HG03103 (cell line): ENCODE measurements around the gene SCP2.

Source experiments
- ATAC-seq: cut with Tn5 transposase; IDR thresholded peaks from one replicate; pipeline ENCODE4 v1.9.1; 2021; ENCODE audit warnings: low read depth; ENCODE audit not compliant: unreplicated experiment

Gene SCP2

DNA sequence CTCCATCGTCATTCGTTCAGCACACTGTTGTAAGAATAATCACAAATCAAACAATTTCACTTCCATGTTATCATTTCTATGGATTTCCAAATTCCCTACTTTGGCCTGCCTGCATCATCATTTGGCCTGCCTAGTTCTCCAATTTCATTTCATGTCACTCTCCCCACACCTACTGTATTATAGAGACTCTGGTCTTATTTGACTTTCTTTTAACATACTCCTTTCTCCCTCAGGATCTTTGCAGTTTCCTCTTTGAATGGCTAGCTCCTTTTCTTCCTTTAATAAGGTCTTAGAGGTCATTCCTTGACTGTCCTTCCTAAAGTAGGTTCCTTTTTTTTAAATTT, 98.7 kb downstream of the SCP2 start:
- ATAC-seq = no peak

DNA sequence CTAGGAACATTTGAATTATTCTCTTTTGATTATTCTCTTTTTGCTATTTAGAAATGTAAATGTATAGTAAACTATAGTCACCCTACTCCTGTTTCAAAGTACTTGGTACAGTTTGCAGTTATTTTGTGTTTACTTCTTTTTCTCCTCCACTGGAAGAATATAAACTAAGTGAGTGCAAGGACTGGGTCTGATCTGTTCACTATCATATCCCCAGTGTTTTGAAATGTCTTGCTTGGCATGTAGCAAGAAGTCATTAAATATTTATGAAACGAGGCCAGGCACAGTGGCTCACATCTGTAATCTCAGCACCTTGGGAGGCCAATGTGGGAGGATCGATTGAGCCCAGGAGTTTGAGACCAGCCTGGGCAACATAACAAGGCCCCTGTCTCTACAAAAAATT, 99.2 kb downstream of the SCP2 start:
- no peak for ATAC-seq

DNA sequence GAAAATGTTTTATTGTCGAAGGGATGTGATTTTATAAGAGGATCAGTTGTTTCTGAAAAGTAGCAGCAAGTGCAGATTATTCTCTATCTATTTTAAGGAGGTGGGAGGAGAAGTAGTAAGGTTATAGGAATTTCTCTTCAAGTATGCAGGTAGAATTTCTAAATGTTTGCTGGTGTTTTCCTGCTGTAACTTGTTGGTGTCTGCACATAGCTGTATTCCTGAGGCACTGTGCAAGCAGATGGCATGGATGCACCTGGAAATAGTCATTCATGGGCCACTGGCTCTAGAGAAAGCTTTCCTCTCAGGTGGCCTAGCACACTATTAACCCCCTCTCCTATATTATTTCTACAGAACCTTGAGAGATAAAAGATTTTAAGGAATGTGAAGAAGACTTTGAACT, 104.7 kb downstream of the SCP2 start:
- no peak for ATAC-seq

DNA sequence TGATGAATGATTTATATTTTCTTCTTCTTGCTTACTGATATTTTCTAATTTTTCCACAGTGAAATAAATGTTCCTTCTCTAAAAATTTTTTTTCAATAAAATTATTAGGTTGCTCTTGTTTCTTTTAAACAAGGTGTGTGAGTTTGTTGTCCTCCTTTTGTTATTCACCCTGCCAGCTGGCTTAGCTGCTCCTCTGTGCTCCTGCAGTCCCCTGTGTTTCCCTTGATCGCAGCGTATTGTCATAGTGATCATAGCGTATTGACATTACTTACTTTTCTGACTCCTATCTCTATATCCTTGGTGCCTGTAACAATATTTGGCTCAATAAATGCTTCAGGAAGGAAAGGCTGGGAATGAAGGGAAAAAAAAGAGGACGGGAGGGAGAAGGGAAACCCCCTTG, 110.1 kb downstream of the SCP2 start:
- ATAC-seq = no peak

DNA sequence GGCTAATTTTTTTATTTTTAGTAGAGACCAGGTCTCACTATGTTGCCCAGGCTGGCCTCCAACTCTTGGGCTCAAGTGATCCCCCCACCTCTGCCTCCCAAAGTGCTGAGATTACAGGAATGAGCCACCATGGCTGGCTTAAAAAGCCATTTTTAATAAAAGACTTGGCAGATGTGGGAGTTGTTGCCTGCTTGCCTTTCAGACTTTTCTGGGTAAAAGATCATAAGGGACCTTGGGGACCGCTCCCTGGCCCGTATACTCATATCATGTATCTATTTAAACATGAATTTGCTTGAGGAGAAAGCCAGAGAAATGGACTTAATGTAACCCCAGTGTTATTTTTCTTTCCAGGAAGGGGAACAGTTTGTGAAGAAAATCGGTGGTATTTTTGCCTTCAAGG, 111.5 kb downstream of the SCP2 start:
- ATAC-seq = no peak

DNA sequence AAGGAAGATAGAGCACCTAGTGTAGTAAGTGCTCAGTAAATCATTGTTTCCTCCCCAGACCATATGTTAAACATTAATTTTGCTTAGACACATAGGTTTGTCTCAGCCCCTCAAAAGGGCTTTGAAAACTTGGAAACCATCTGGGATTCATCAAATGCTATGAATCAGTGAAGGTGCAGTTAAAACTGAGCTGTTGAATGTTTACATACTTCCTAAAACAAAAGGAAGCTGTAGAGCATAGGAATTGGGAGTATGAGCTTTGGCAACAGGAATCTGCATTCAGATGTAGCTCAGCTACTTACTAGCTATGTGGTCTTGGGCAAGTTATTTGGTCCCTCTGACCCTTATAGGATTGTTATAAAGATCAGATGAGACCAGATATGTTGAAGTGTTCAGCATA, 116.2 kb downstream of the SCP2 start:
- ATAC-seq = no peak

DNA sequence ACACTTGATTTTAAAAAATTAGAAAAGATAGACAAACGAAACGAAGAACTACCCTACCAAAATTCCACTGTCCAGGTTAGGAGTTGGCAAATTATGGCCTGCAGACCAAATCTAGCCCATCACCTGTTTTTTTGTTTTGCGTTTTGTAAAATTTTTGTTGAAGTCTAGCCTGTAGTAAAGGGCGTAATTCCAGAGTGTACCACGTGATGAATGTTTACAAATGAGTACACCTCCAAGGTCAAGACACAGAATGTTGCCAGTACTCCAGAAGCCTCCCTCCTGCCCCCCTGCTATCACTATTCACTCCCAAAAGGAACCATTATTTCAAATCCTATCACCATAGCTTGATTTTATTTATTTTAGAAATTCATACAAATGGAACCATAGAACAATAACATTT, 117.8 kb downstream of the SCP2 start:
- no peak for ATAC-seq

DNA sequence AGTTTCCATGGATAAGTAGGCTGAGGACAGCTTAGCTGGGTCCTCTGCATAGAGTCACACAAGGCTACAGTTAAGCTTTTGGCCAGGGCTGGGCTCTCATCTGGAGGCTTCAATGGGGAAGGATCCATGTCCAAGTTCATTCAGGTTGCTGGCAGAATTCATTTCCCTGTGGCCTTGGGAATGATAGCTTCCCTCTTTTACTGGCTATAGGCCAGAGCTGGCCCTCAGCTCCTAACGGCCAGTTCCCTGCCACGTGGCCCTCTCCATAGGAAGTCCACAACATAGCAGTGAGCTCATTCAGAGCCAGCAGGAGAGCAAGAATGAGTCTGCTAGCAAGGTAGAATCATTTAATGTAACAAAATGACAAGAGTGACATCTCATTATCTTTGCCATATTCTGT, 119.9 kb downstream of the SCP2 start:
- ATAC-seq = no peak

DNA sequence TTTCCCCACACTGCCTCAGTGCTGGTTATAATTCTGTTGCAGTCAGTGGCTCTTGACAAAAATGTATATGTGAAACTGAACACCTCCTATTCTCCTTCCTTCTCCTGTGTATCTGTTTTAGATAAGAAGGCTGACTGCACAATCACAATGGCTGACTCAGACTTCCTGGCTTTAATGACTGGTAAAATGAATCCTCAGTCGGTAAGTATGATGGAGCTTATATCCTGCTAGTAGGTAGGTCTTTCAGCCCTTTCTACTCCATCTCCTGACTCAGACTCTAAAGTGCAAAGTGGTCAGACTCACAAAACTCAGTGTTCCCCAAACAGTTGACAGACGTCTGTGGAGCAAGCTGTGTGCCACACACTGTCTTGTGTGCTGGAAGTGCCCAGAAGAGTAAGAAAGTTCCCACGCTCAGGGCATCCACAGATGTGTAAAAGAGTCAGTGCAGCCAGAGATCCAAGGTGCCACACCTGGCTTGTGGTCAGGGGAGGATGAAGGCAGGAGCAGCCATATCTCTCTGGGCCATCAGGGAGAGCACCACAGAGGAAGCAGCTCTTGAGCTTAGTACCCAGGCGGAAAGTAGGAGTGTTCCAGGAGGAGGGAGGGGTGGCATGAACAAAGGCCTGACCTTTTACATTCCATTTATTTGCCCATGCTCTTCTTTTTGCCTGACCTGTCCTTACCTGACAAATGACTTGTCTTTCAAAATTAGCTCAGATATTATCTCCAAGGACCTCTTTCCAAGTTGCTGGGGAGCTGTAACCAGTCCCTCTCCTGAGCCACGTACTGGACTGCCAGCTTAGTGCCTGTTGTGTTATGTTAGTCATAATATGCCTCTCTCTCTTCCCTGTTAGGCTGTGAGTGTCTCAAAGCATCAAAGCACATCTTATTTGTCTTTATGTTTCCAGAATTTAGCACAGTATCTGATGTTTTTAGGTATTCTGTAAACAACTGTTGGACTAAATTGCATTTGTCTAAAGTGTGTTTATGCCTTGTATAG, 121.0 kb downstream of the SCP2 start:
- no peak for ATAC-seq

DNA sequence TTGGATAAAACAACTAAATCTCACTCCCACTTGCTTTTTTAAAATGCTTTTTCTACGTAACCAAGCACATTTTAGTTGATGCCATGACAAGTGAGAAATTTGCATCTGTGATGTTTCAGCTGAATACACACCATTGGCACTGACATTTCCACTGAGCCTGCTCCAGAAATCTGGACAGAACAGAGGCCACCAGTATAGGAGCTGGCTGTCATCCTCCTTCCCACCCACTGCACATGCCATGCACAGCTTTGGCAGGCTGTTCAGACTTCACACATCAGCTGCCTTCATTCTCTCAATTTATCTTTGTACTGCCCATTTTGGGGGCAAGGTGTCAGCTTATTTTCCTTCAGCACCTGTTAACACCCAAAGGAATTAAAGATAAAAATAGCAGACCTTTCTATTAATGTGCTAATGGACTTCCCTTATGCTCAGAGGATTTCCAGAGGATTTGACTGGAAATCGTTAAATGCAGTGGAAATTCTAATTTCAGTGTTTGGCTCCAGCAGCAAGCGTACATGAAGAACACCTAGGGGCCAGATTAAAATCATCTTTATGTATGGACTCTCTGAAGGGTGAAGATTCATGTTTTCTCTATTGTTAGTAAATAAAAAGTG, 122.0 kb downstream of the SCP2 start:
- ATAC-seq = no peak

DNA sequence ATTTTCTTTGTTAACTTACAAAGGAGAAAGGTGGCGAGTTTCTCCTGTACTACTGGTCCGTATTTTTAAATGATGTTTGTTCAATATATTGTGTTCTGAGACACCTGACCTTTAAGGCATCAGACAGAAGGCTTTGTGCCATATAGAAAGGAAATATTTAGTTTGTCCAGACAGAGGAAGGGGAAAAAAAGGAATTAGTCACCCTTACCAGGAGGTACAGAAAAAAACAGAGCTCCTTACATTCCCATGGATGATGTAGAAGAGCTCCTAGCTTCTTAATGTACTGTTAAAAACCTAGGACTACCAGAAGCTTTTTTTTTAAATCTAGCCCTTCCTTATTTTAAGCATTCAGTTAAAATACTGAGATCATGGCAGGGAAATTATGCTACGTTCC, 122.5 kb downstream of the SCP2 start:
- ATAC-seq = no peak

DNA sequence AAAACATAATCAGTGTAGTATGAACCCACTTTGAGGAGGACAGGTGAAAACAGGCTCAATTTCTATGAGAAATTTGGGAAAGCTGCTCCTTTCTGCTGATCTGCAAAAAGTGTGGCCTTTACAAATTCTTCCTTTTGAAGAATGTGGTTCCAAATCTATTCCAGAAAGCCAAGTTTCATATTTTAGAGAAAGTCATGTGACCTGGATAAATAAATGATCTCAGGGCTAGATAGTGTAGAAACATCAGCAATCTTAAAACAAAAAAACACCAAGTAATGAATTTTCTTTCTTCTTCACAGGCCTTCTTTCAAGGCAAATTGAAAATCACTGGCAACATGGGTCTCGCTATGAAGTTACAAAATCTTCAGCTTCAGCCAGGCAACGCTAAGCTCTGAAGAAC, 123.2 kb downstream of the SCP2 start:
- ATAC-seq = no peak

DNA sequence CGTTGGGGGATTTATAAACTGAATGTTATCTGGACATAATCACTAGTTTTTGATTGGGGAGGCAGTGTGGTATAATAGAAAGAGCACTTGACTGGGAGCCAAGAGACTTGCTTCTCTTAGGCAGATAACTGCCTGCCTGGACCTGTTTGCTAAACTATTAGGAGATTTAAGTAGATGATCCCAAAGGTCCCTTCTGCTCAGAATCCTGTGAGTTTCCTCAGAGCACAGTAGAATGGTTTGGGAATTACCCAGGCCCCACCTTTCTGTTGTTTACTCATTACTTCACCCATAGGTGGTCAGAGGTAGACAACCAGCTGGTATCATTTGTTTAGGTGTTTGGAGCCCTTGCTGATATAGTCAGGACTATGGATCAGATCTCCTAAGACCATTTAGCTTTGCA, 124.6 kb downstream of the SCP2 start:
- ATAC-seq = no peak

DNA sequence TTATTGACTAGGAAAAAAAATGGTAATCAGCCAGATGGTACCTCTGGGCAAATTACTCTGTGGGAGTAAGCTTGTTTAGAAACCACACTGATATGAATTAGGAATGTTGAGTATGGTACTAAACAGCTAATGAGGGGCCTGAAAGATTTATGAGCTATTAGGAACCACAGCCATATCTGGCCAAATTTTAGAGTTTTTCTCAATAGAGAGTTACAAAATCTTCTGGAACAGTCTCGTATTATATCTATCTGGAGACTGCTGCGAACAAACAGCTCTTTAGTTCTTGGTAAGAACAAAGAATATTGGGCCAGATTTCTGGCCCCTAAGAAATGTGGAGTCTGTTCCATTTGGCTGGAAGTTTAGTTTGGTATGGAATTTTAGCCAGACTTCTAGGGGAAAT, 130.1 kb downstream of the SCP2 start:
- no peak for ATAC-seq

DNA sequence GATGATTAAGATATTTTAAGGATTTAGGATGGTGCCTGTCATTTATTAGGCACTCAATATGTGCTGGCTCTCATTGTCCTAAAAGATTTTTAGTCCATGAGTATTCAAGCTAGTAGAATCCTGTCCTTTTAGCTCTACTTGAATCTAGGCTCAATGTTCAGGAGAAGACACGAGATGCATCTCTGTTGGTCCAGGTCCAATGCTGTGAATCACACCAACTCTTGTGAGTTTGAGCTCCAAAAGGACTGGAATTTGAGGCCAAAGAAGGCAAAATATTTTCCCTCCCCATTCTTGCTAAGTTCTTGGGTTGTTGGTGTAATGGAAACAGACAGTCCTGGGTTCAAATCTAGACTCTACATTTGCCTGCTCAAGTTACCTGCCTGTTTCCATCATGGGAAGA, 133.5 kb downstream of the SCP2 start:
- ATAC-seq = no peak

DNA sequence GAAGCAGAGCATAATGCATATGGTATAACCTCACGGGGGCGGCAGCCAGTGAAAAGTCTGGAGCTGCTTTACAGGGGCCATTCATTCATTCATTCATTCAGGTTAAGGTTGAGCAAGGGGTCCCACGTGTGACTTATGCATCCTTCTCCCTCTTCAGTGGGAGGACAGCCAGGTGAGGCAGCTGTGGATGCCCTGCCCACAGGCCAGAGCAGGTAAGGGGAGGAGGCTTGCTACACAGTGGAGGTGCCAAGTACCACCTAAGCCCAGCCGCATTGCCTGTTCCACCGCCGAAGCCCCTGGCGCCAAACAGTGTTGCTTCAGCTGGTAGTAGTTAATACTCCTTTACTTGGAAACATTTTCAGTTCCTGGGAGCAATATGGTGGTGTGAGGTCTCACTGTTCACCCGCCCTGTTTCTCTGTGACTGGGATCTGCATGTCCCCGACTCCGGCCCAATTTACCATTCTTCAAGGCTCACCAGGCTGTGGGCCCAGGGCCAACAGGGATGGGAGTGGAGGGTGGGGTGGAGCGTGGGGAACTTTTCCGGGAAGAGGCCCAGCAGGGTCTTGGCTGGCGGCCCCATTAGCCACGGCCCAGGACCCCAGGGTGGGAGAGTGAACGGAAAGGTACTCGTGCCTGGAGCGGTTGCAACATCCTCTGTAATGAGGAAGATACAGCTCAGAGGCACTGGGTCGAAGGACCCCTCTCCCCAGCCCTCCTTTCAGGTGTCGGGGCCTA, 134.2 kb downstream of the SCP2 start:
- no peak for ATAC-seq

DNA sequence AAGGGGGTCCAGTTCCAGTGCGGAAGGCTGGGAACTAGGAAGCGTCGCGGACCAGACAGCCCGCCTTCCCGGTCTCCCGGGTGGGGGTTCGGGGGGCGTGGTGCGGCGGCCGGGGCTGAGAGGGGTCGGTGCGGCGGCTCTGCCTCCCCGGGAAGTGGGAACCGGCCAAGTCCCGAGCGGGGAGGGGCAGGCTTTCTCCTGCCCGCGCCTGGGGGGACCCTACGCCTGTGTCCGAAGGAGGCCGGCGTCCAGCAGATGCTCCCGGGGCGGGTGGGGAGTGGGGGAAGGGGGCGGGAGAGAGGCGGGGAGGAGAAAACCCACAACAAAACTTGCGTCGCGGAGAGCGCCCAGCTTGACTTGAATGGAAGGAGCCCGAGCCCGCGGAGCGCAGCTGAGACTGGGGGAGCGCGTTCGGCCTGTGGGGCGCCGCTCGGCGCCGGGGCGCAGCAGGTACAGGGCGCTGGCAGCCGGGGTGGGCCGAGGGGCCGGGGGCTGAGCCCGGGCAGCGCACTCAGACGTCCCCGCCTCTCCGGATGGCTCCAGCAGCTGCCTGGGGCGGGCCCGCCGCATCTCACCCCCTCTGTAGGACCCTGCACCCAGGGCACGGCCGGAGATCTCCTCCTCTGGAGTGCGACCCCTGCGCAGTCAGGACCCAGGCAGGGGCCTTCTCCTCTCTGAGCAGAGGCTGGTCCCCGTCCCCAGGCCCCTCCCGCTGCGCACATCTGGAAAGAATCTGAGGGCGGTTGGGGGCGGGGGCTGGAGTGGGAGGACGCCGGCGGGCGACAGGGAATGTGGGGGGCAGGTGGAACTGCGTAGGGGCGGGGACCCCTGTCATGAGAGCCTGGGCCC, 135.0 kb downstream of the SCP2 start, which contains the start of gene PODN:
Gene PODN (plus strand): TSS at position 355 of the 849 bp plus-strand sequence. CDS start 7,643 bp downstream, outside the sequence.
- no peak for ATAC-seq

DNA sequence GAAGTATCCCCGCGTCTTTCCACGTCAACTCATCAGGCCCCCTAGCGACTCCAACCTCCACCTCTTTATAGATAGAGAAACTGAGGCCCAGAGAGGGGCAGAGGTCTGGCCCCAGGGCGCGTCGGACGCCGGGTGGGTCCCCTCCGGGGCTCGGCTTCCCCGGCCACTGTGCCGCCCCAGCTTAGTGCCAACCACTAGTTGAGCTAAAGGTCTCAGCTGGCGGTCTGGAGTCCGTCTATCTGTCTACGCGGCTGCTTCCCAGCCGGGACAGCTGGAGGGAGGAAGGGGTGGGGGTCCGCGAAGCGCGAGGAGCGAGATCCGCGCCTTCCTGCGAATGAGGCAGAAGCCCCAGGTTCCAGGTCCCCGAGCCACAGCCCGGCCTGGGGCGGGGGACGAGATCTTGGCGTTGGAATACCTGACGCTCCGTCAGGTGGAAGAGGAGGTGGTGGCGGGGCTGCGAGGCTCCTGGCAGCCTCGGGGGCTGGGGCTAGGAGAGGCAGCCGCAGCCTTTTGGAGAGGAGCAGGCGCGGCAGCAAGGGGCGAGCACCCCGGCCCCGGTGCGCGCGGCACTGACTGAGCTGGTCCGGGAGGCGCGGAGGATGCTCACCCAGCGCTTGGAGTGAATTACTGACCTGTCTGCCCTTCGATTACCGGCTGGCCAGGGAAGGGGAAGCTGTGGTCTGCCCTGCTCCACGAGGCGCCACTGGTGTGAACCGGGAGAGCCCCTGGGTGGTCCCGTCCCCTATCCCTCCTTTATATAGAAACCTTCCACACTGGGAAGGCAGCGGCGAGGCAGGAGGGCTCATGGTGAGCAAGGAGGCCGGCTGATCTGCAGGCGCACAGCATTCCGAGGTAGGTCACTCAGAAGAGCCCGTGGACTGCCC, 135.9 kb downstream of the SCP2 start:
- no peak for ATAC-seq

DNA sequence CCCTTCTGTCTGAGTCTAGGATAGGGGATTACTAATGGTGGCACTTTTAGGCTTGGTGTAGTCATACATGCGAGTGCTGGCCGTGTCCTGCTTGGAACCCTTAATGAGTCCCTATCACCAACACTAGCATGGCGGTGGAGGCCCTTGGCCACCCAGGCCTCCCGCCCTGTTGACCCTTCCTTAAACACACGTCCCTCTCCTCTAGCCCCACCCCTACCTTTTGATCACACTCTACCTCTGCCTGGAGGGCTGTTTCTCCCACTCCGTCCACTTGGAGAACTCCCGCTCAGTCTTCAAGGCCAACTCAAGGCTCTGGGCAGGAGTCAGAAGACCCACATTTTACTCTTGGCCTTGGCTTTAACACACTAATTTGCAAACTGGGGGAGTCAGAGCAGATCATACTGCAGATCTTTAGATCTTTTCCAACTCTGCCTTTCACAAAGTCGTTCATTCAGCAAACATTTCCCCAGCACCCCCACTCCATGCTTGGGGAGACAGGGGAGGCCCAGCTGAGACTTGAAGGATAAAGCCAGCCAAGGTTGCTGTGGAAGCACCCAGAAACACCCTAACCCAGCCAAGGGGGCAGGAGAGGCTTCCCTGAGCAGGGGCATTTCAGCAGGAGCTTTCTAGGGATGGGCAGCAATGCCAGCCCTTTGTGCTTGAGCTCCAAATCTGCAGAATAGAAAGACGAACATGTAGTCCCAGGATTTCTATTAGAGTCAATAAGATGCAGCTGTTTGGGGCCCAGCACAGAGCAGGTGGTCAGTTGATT, 136.9 kb downstream of the SCP2 start:
- ATAC-seq = no peak
